Measurements from ENCODE around the gene NPHS1.

The NPHS1 gene

GRCh38 chr19:35846038-35846668 is 6.2 kb downstream of the NPHS1 start (continued):
- TF ChIP-seq AEBP2 (tag by site-specific recombination; IDR thresholded peaks at IDR 0.05; ENCODE audit: borderline replicate concordance) (no peak), KLF7 (tag by site-specific recombination; IDR thresholded peaks at IDR 0.05; ENCODE audit: borderline replicate concordance) (no peak), ZNF433 (tag by site-specific recombination; IDR thresholded peaks at IDR 0.05; ENCODE audit: low read depth) (no peak), IKZF3 (tag by site-specific recombination; IDR thresholded peaks at IDR 0.05) (peak; percentile 95), ZNF138 (tag by site-specific recombination; IDR thresholded peaks at IDR 0.05; ENCODE audit: borderline replicate concordance) (no peak), ZFP3 (tag by site-specific recombination; IDR thresholded peaks at IDR 0.05; ENCODE audit: low read depth) (0 out of 2 replicates have a peak, but pooled peaks have one; percentile 37), ZIC2 (tag by site-specific recombination; IDR thresholded peaks at IDR 0.05) (peak; percentile 76), FEZF1 (tag by site-specific recombination; IDR thresholded peaks at IDR 0.05) (no peak), ZBTB10 (tag by site-specific recombination; IDR thresholded peaks at IDR 0.05) (peak; percentile 50; the same call in 1 of the 2 replicates), GFI1B (tag by site-specific recombination; IDR thresholded peaks at IDR 0.05) (no peak), ZNF24 (tag by site-specific recombination; IDR thresholded peaks at IDR 0.05) (0 out of 2 replicates have a peak, but pooled peaks have one; percentile 11), ZBTB7A (tag by site-specific recombination; IDR thresholded peaks at IDR 0.05; ENCODE audit: low read depth) (no peak), EGR2 (tag by site-specific recombination; IDR thresholded peaks at IDR 0.05; ENCODE audit: low read depth) (no peak; the same call in 1 of the 2 replicates), KLF8 (tag by site-specific recombination; IDR thresholded peaks at IDR 0.05) (0 out of 2 replicates have a peak, but pooled peaks have one; percentile 22), ZNF621 (tag by site-specific recombination; IDR thresholded peaks at IDR 0.05) (no peak), REST (tag by site-specific recombination; IDR thresholded peaks at IDR 0.05) (peak; percentile 93), ZNF76 (tag by site-specific recombination; IDR thresholded peaks at IDR 0.05; ENCODE audit: borderline replicate concordance, low read depth) (peak; percentile 89), HOXA7 (CRISPR knock-in tag; IDR thresholded peaks at IDR 0.05; ENCODE audit: borderline replicate concordance) (no peak), PATZ1 (tag by site-specific recombination; IDR thresholded peaks at IDR 0.05) (peak; percentile 46; the same call in 1 of the 2 replicates), ZNF335 (tag by site-specific recombination; conservative IDR thresholded peaks at IDR 0.05) (peak; percentile 44; the same call in 1 of the 2 replicates), WT1 (tag by site-specific recombination; IDR thresholded peaks at IDR 0.05) (peak; percentile 83), ZNF341 (tag by site-specific recombination; IDR thresholded peaks at IDR 0.05; ENCODE audit: low read depth) (peak; percentile 40; the same call in 1 of the 2 replicates), ZBTB48 (tag by site-specific recombination; IDR thresholded peaks at IDR 0.05) (0 out of 2 replicates have a peak, but pooled peaks have one; percentile 12), ZNF514 (tag by site-specific recombination; IDR thresholded peaks at IDR 0.05) (no peak)

Data from HEK293 (cell line).